Gastroesophageal sphincter (tissue), 3 donors: ENCODE results near the gene FREM1.

Experiments used
- CTCF ChIP-seq, 4 experiments: fragments of 200-600 bp in 2 of 4; fragments of 450-650 bp in 2 of 4; sonication (generic) in 1 of 4; IDR thresholded peaks; one replicate each; pipeline ENCODE4 v1.5.1; 2017 to 2019; ENCODE audit warnings: antibody characterized with exemption in 4 of 4, mild to moderate bottlenecking in 2 of 4, moderate library complexity in 2 of 4
- POLR2A ChIP-seq, 2 donors: fragments of 450-650 bp; IDR thresholded peaks; one replicate each; pipeline ENCODE4 v1.6.1; 2017; ENCODE audit warnings: antibody characterized with exemption in 2 of 2, mild to moderate bottlenecking in 2 of 2, moderate library complexity in 1 of 2

- TF ChIP-seq POLR2A (IDR thresholded peaks at IDR 0.05) (no peak), CTCF (IDR thresholded peaks at IDR 0.05) (no peak)
Observed at GRCh38 chr9:14907696-14908095, 2.5 kb downstream of the FREM1 start.
